ENCODE results near the gene WBP1L.
"Not testable (repeated sequence)": the region's sequence is repeated elsewhere in the genome, so short reads cannot be mapped to it uniquely, and the experiment has no call there.

WBP1L gene

GRCh38 chr10:102811346-102811745 is 67.6 kb downstream of the WBP1L start:
- DNase-seq (ENCODE audit: low read depth), result no peak

- no peak for DNase-seq (ENCODE audit: low read depth)
Measured at GRCh38 chr10:102812231-102812876, 68.6 kb downstream of the WBP1L start.

DNA sequence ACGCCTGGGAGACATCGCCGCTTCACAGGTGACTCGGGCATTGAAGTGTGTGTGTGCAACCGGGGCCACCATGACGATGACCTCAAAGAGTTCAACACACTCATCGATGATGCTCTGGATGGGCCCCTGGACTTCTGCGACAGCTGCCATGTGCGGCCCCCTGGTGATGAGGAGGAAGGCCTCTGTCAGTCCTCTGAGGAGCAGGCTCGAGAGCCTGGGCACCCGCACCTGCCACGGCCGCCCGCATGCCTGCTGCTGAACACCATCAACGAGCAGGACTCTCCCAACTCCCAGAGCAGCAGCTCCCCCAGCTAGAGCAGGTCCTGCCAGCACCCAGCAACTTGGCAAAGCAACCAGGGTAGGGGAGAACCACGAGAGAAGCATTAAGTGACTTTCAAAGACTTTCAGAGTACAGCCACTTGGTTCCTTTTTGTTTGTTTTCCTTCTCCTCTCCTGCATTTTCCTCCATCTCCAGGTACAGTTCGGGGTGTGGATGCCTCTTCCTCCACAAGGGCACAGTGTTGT is 69.3 kb downstream of the WBP1L start:
- DNase-seq (ENCODE audit: low read depth), result no peak

DNA sequence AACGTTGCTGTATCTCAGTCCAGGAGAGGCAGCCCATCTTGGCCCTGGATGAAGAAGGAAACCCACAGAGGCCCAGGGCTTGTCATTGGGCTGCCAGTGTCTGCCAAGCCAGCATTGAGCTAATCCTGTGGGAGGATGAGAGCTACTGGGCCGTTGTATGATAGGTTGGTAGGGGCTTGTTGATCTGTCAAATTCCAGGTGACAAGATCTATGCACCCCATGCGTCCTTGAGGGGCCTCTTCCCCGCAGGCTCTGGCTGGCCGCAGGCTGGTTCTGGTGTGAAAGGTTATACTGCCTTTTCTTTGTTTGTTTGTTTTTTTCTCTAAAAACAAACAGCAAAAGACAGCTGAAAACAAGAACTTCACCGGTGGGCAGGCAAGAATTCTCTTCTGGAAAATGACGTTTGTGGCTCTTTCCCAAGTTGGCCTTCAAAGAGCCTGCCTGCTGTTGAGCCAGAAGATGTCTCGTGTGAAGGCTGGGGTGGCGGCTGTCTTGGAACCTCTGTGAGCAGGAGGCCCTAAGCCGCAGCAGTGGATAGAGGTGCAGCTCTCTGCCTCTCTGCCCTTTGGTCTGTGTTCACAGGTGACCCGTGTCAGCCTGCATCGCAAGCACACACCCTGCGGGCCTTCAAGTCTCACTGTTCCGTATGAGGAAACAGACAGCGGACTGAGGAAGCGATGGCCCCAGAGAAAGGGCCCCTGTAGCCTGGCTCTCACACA is 70.1 kb downstream of the WBP1L start:
- no peak for DNase-seq (ENCODE audit: low read depth)

DNA sequence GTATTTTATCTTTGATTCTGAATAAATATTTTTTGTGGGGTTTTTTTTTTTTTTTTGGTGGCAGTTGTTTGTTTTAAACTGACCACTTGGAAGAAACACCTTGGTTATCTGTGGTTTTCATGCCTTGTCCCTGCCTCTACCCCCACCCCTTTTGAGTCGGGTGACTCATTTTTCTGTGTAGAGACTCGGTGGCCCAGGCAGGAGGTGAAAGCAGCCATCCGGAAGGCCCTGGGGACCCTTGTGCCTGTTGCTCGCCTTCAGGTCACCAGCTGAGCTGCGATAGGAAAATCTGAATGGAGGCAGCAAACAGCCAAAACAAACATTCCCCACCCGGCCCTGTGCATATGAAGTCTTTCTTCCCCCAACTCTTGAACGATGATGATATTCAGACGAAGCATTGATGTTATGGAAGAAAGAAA is 70.7 kb downstream of the WBP1L start:
- no peak for DNase-seq (ENCODE audit: low read depth)

- DNase-seq (ENCODE audit: low read depth), result no peak
Measured at GRCh38 chr10:102814873-102815661, 71.3 kb downstream of the WBP1L start.

GRCh38 chr10:102815790-102816549 is 72.2 kb downstream of the WBP1L start:
- DNase-seq (ENCODE audit: low read depth), result no peak

- no peak for DNase-seq (ENCODE audit: low read depth)
Measured at GRCh38 chr10:102817175-102817574, 73.4 kb downstream of the WBP1L start.

- no peak for DNase-seq (ENCODE audit: low read depth)
Measured at GRCh38 chr10:102819054-102819453, 75.3 kb downstream of the WBP1L start.

DNA sequence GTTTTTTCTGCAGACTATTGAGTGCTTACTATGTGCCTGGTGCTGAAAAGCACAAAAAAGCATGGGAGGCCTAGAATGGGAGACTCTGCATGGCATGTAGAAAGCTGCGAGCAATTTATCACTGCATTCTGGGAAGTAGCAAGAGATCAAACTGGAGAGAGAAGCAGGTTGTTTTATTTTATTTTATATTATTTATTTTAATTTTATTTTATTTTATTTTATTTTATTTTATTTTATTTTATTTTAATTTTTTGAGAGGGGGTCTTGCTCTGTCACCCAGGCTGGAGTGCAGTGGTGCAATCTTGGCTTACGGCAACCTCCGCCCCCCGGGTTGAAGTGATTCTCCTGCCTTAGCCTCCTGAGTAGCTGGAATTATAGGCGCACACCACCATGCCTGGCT is 76.3 kb downstream of the WBP1L start:
- not testable (repeated sequence) for DNase-seq (ENCODE audit: low read depth)

DNA sequence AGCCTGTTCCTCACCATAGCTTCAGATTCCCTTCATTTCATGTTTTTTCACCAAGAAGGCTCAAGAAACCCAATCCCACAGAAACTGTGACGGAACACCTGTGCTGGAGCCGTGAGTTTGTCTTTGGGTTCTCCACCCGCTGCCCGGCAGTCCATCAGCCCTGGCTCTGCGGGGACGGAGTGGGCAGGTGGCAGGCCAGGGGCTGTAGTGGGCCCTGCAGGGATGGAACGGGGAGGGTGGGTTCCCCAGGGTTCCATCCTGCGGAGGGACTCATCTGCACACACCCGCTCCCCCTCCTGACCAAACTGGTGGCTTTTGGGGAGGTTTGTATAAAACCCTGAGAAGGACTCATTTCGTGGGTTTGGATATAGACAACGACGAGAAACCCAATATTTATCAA is 78.5 kb downstream of the WBP1L start:
- DNase-seq (ENCODE audit: low read depth), result no peak

GRCh38 chr10:102824664-102825063 is 80.9 kb downstream of the WBP1L start:
- no peak for DNase-seq (ENCODE audit: low read depth)

GRCh38 chr10:102826148-102826796 is 82.5 kb downstream of the WBP1L start:
- no peak for DNase-seq (ENCODE audit: low read depth)

DNA sequence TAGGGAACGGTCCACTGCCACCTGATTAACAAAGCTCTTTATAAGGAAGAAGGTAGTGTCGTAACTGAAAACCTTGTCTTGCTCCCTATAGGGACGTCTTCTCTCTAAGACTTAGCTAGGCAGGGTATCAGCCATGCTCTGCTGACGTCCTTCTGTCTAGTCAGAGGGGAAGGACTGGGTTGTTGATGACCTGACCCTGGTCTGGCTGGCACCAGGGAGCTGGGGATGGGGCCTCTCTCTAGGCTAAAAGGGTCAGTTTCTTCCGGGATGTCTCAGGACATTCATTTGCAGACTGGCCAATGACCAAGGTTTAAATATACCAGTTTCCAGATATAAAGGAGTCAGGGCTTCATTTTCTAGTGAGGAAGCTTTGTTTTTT is 83.8 kb downstream of the WBP1L start:
- no peak for DNase-seq (ENCODE audit: low read depth)

DNA sequence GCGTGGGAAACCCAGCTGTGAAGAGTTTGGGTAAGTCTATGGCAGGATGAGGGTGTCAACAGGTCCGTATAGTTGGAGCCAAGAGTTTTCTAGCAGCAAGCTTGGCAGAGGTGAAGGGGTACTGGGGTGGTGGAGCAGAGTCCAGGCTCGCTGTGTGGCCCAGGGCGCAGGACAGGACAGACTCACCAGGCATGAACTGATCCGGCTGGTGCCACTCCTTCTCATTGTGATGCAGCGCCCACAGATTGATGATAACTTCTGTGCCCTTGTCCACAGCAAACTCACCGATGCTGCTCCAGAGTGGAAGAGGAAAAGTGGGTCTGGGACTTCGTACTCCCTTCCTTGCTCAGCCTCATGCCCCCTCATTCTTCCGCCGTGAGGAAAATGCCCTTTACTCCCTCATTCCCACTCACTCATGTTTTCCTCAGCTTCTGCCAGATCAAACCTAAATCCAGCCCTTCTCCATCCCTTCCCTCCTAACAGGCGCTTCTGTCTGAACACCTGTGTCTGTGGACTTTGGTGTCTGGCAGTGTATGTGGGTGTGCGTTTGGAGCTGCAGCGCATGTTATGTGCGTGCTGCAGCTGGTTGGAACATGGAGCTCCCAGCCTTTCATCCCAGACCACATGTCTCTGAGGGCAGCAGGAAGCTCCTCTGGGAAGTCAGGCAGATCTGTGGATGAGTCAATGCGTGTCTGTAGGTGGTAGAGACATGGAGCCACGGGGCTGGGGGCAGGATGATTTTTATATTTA is 87.7 kb downstream of the WBP1L start:
- DNase-seq (ENCODE audit: low read depth), result no peak

- no peak for DNase-seq (ENCODE audit: low read depth)
Measured at GRCh38 chr10:102832248-102832647, 88.5 kb downstream of the WBP1L start.

DNA sequence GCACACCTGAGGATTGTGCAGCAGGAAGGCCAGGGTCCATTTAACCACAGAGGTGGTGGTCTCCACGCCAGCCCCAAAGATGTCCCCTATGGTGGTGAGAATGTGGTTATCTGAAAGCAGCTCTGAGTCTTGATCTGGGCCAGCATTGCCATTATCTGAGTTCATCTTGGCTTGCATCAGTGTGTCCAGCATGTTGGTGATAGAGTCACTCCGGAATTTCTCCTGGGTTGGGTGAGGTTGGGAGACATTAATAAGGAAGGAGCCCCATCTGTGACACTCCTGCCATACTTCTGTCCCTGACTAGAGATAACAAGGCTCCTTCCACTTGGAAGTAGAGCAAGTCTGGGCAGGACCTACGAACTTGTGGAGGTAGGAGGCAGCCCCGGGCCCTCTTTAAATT is 89.2 kb downstream of the WBP1L start:
- DNase-seq (ENCODE audit: low read depth), result no peak

DNA sequence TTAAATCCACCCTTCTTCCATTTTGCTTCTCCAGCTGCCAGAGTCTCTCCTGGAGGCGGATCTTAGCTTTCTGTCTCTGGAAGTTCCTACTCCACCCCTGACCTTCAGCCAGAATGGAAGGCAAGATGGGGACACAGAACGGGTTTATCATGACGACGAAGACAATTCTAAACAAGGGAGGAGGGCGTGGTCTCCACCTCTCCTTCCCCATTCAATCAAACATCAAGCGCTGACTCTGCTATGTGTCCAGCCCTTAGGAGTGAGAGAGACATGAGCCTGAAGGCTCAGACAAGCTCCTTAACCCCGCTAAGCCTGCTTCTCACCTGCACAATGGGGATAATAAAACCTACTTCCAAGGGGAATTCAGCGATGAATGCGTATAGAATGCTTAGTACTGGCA is 90.4 kb downstream of the WBP1L start:
- no peak for DNase-seq (ENCODE audit: low read depth)

DNA sequence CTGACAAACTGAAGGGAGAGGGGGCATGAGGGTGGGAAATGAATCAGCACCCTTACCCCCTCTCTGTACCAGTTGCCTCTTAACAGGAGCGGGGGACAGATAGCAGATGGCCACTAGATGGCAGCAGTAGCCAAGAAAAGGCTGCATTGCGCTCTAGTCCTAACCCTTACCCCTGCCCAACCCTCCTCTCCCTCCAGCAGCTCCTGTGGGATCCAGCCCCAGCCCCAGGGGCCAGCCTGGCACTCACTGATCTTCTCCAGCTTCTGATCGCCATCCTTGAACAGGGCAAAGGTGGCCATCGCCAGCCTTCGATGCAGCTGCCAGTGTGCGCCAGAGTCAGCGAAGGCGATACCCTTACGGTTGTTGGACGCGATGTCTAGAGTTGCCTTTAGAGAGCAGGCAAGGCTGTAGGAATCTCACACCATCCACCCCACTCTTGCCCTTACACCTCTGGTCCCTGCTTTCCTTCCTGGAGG is 91.3 kb downstream of the WBP1L start:
- DNase-seq (ENCODE audit: low read depth), result peak; percentile 64

- no peak for DNase-seq (ENCODE audit: low read depth)
Measured at GRCh38 chr10:102837230-102837721, 93.5 kb downstream of the WBP1L start, which contains the start of gene CYP17A1. Gene CYP17A1 (minus strand): TSS chr10:102837413. CDS start chr10:102837361, 52 bp downstream.

Measured in T follicular helper cell (primary cell).